Measurements from ENCODE around the gene AP1S3. TPM values are rescaled to one million over a fixed set of nuclear protein-coding genes. Genes with fewer than 3 reads are reported as not detected.

The AP1S3 gene
- total RNA-seq, 1 donor from 2014 or later: 5.1 TPM

DNA sequence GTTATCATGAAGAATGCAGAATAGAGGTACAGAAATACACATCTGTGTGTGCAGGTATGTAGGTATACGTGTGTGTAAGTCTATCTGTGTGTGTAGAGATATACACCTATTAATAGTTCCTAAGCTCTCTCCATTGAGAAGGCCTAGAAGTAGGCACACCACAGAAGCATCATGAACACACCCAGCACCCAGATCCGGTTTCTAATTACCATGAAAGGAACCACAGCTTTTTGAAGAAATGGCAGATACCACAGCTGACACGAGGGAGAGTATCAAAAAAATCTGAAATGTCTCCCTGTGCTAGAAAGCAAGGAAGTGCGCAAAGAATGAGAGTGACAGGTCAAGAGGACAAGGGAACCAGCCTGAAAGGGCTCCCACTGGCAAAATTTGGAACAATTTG lies 27.7 kb upstream of the AP1S3 start:
- H3K36me3 Mint-ChIP-seq: peaks cover 2% of the 10 kb centered on the region
- no peak overlapping the region for H3K4me2 ChIP-seq
- H3K9me3 ChIP-seq (ENCODE audit: low read depth): no peaks in the 10 kb centered on the region
- no peaks in the 10 kb centered on the region for H3K4me1 Mint-ChIP-seq
- TF ChIP-seq, protein P1, sequence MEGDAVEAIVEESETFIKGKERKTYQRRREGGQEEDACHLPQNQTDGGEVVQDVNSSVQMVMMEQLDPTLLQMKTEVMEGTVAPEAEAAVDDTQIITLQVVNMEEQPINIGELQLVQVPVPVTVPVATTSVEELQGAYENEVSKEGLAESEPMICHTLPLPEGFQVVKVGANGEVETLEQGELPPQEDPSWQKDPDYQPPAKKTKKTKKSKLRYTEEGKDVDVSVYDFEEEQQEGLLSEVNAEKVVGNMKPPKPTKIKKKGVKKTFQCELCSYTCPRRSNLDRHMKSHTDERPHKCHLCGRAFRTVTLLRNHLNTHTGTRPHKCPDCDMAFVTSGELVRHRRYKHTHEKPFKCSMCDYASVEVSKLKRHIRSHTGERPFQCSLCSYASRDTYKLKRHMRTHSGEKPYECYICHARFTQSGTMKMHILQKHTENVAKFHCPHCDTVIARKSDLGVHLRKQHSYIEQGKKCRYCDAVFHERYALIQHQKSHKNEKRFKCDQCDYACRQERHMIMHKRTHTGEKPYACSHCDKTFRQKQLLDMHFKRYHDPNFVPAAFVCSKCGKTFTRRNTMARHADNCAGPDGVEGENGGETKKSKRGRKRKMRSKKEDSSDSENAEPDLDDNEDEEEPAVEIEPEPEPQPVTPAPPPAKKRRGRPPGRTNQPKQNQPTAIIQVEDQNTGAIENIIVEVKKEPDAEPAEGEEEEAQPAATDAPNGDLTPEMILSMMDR (IDR thresholded peaks at IDR 0.05): no peak
- no peak for TF ChIP-seq EZH2 (IDR thresholded peaks at IDR 0.05)
- TF ChIP-seq EZH2phosphoT487 (IDR thresholded peaks at IDR 0.05): no peak
- no peaks in the 10 kb centered on the region for H3K36me3 ChIP-seq
- no peak overlapping the region for H2AFZ ChIP-seq (replicated peaks)
- no peak overlapping the region for H3K9ac ChIP-seq
- no peaks in the 10 kb centered on the region for H3F3A ChIP-seq (ENCODE audit: low read depth)
- peaks cover 4% of the 10 kb centered on the region for H3K27me3 Mint-ChIP-seq (ENCODE audit: insufficient read depth, low read depth)
- no peaks in the 10 kb centered on the region for H4K20me1 ChIP-seq (ENCODE audit: low read depth)
- no peak for DNase-seq (ENCODE audit: low spot score)
- H3K27ac Mint-ChIP-seq: no peak overlapping the region
- no peak overlapping the region for H3K4me3 Mint-ChIP-seq
- no peaks in the 10 kb centered on the region for H3K79me2 ChIP-seq (ENCODE audit: low read depth)
- H3K27ac ChIP-seq: no peak overlapping the region
- H3K4me1 ChIP-seq: no peaks in the 10 kb centered on the region
- no peaks in the 10 kb centered on the region for H3K9me3 Mint-ChIP-seq
- H3K27me3 ChIP-seq: no peaks in the 10 kb centered on the region
- no peak overlapping the region for H3K4me3 ChIP-seq

DNA sequence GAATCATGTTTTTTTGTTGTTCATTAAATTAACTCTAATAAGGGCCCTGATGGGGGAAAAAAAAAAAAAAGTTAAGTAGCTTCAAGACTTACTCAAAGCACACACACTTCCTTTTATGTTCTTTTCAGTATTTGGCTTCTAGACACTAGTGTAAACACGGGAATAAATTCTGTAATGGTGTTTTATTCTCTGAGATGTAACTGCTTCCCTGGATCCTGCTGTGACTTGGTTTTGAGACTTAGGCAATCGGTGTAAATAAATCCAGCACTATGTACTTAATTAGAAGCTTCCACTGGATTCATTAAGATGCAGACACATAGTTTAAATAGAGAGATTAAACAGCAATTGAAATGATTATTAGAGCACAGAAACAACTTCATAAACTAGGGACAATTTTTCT lies 26.1 kb upstream of the AP1S3 start:
- Histone ChIP-seq H3K9ac (no peak overlapping the region), H3K27me3 (no peaks in the 10 kb centered on the region), H3K27ac (no peak overlapping the region), H3K9me3 (ENCODE audit: low read depth) (no peaks in the 10 kb centered on the region), H3F3A (ENCODE audit: low read depth) (no peaks in the 10 kb centered on the region), H3K4me1 (peaks cover 5% of the 10 kb centered on the region), H3K79me2 (ENCODE audit: low read depth) (no peaks in the 10 kb centered on the region), H4K20me1 (ENCODE audit: low read depth) (no peaks in the 10 kb centered on the region), H3K36me3 (no peaks in the 10 kb centered on the region), H3K4me2 (no peak overlapping the region), H3K4me3 (no peak overlapping the region), H2AFZ (replicated peaks) (no peak overlapping the region)
- Mint-ChIP-seq H3K9me3 (no peaks in the 10 kb centered on the region), H3K4me1 (peaks cover 5% of the 10 kb centered on the region), H3K27me3 (ENCODE audit: insufficient read depth, low read depth) (peaks cover 6% of the 10 kb centered on the region), H3K36me3 (no peaks in the 10 kb centered on the region), H3K4me3 (no peak overlapping the region), H3K27ac (no peak overlapping the region)
- TF ChIP-seq, protein P1 (IDR thresholded peaks at IDR 0.05): no peak
- TF ChIP-seq EZH2phosphoT487 (IDR thresholded peaks at IDR 0.05): no peak
- no peak for TF ChIP-seq EZH2 (IDR thresholded peaks at IDR 0.05)
- DNase-seq (ENCODE audit: low spot score): no peak

DNA sequence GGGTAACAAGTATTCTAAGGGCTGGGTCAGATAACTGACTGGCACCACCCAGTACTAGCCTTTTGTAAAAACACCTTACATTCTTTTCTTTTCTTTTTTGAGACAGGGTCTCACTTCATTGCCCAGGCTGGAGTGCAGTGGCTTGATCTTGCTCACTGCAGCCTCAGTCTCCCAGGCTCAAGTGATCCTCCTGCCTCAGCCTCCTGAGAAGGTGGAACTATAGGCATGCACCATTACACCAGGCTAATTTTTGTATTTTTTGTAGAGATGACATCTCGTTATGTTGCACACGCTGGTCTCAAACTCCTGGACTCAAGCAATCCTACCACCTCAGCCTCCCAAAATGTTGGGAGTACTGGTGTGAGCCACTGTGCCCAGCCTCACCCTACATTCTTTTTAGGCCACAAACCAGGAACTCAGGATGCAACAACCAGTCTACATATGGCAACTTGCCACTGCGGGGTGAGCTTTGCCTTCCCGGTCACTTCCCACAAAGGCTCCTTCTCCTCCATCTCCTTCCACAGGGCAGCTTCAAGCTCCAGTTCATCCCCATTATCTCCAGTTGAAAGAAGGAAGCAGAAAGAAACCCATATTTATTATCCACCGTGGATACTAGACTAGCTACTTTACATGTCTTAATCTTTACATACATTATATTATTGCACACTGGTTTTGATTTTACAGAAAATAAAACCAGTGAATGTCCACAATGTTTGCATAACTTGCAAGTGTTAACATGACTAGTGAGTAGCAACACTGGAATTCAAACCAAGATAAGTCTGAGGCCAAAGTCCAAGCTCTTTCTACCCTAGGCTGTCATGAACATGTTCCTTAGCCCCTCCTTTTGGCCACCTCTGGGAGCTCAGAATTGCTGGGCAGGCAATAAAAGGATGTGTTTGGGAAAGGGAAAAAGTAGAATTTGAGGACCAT lies 23.7 kb upstream of the AP1S3 start:
- no peak overlapping the region for H3K27ac Mint-ChIP-seq
- DNase-seq (ENCODE audit: low spot score): no peak
- Histone ChIP-seq H3F3A (ENCODE audit: low read depth) (no peaks in the 10 kb centered on the region), H3K36me3 (no peaks in the 10 kb centered on the region), H3K9ac (no peak overlapping the region), H2AFZ (replicated peaks) (no peak overlapping the region), H3K4me3 (no peak overlapping the region), H4K20me1 (ENCODE audit: low read depth) (no peaks in the 10 kb centered on the region), H3K4me2 (no peak overlapping the region), H3K9me3 (ENCODE audit: low read depth) (no peaks in the 10 kb centered on the region), H3K4me1 (peaks cover 5% of the 10 kb centered on the region), H3K27ac (no peak overlapping the region), H3K79me2 (ENCODE audit: low read depth) (no peaks in the 10 kb centered on the region), H3K27me3 (no peaks in the 10 kb centered on the region)
- peaks cover 2% of the 10 kb centered on the region for H3K27me3 Mint-ChIP-seq (ENCODE audit: insufficient read depth, low read depth)
- TF ChIP-seq, protein P1 (IDR thresholded peaks at IDR 0.05): no peak
- TF ChIP-seq EZH2 (IDR thresholded peaks at IDR 0.05) (no peak), EZH2phosphoT487 (IDR thresholded peaks at IDR 0.05) (no peak)
- H3K9me3 Mint-ChIP-seq: no peaks in the 10 kb centered on the region
- no peaks in the 10 kb centered on the region for H3K36me3 Mint-ChIP-seq
- peaks cover 5% of the 10 kb centered on the region for H3K4me1 Mint-ChIP-seq
- no peak overlapping the region for H3K4me3 Mint-ChIP-seq
